DMS153 treated with DMSO at 0.1 percent for 48 hours (cell line): Measurements from ENCODE around the gene HDAC10.

Experiments
- DNase-seq: peaks from one replicate; lab custom pipeline; 2025; ENCODE audit not compliant: unreplicated experiment; lab: John Stamatoyannopoulos, UW

The HDAC10 gene, protein sequence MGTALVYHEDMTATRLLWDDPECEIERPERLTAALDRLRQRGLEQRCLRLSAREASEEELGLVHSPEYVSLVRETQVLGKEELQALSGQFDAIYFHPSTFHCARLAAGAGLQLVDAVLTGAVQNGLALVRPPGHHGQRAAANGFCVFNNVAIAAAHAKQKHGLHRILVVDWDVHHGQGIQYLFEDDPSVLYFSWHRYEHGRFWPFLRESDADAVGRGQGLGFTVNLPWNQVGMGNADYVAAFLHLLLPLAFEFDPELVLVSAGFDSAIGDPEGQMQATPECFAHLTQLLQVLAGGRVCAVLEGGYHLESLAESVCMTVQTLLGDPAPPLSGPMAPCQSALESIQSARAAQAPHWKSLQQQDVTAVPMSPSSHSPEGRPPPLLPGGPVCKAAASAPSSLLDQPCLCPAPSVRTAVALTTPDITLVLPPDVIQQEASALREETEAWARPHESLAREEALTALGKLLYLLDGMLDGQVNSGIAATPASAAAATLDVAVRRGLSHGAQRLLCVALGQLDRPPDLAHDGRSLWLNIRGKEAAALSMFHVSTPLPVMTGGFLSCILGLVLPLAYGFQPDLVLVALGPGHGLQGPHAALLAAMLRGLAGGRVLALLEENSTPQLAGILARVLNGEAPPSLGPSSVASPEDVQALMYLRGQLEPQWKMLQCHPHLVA

GRCh38 chr22:50250555-50251476, at the start of gene HDAC10:
Gene HDAC10, minus strand, starts transcription at chr22:50251265. Its CDS starts 233 bp downstream, at chr22:50251032.
- DNase-seq, result peak; percentile 58

DNA sequence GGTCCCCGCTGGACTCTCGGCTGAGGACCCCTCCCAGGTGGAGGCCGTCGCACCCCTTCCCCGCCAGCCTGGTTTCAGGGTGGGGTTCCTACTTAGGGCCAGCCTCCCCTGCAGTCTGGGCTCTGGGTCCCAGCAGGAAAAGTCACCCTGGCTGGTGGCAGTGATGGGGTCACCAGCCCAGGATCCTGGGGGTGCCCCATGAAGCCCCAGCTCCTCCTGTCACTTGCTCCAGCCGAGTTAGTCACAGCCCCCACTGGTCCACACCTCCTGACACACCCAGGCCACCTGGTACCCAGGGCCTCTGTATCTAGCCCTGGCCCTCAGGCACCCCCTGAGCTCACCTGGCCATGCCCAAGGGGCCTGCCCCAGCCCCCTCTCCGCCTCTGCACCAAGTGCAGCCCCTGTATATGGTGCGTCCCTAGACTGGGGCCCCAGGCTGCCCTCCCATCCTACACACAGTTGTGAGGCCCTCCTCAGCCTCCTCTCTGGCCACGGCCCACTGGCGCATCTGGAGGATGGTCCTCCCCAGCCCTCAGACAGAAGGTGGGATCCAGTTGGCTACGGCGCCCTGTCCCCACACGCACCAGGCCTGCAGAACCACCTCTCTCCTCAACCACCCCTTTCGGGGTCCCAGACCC, 49.7 kb upstream of the HDAC10 start:
- DNase-seq, result no peak

DNA sequence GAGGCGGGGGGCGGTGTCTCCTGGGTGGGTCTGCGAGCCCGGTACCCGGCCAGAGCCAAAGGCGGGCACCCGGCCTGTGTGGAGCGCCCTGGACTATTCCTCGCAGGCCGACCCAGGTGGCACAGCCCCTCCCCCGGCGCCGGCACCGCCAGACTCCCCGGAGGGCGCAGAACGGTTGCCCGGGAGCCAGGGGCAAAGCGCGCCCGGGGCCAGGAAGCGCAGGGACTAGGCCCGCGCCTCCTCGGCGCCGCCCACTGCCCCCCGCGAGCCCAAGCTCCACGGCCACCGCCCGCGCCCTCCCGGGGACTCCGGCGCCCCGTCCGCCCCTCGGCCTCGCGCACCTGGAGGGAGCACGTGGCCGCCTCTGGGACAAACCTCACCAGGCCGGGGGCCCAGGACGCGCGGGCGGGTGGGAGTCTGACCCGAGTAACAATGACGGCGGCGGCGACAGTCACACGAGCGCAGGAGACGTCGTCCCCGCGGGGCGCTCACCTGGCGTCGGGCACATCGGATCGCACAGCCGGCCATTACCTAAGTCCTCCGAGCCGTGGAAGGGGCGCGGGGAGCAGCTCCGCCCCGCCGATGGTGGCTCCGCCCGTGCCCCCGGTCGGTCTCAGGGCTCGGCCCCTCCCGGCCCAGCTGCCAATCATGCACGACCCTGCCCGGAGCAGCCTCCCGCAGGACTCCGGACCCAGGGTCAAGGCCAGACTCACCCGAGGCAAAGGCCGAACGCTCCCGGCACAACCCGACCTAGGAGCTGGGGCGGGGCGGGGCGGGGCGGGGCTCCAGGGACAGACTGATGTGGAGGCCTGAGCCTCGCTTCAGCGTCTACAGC, 48.9 kb upstream of the HDAC10 start:
- DNase-seq, result no peak

DNA sequence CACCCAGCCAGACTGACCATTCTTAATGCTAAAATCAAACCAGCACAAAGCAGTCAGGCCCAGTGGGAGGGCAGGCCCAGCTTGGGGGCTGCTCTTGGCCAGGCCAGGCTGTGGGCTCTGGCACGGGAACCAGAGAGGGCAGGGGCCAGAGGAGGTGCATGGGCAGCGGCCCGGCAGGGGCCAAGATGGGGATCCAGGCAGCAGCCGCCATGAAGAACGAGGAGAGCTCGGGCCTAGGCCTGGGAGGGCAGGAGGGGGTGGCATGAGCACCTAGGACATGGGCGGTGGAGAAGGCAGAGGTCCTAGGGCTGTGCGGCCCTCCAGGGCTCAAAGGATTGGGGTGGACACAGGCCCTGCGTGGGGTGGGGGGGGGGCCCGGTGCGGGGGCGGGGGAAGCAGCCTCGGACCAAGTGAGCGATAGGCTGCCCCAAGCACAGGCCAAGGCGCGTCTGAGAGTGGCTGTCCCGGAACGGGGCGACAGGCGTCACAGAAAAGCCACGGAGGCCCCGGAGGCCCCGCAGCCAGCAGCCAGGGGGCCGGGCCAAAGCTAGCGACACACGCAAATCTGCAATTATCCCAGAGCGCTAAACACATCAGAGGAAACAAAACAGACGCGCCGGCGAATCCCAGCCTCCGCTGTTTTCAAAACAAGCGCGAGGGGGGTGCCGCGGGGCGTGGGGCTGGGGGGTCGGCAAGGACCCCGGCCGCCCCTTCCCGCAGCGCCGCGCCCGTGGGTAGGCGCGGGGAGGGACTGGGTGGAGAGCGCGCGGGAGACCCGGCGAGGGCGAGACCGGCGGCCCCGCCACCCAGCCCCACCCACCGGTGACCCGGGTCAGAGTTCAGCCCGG, 48.1 kb upstream of the HDAC10 start:
- no peak for DNase-seq

DNA sequence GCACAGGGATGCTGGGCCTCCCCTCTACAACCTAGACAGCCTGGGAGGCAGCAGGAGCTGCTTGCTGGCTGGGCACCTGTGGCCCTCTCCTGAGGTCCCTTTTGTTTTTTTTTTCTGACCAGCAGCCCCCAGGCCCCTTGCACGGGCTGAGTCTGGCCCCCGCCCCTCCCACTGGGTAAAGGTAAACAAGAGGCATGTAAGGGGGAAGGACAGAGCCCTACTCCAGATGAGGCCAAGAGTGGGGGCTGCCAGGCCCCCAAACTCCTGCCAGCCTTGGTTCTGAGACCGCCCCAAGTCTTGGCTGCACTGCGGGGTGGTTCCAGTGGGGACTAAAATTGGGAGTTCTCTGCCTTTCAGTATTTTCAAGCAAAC, 47.2 kb upstream of the HDAC10 start:
- no peak for DNase-seq

DNA sequence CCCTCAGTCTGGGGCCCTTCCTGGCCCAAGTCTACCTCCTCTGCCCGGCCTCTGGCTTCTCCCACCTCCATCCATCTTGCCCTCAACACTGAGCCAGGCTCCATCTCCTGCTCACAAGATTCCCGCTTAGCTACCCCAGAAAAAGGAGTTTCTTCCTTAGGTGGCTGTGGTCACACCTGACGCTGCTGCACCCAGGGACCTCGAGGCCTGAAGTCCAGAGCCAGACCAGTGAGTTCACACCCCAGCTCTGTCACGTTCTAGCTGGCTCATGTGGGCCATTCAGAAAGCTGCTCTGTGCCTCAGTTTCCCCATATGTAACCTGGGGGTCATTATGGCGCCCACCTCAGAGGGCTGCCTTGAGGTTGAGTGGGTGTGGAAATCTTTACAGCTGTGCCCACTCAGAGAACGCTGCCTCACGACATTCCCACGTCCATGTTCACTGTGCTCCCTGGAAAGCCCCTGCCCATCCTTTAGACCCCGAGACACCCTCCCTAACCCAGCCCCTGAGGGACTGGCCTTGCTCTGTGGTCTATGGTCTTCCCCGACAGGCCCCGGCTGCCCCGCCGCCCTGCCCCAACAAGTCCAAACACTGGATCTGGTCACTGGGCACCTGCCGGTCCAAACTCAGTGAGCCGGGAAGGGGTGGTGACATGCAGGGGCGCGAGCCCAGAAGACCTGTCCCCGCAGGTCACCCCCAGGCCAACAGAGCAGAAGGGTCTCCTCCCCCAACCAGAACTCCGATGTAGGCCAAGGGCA, 46.6 kb upstream of the HDAC10 start:
- no peak for DNase-seq

GRCh38 chr22:50296658-50297490, 45.8 kb upstream of the HDAC10 start:
- no peak for DNase-seq

GRCh38 chr22:50294319-50294656, 43.2 kb upstream of the HDAC10 start:
- DNase-seq, result no peak

GRCh38 chr22:50293441-50294318, 42.6 kb upstream of the HDAC10 start:
- no peak for DNase-seq

DNA sequence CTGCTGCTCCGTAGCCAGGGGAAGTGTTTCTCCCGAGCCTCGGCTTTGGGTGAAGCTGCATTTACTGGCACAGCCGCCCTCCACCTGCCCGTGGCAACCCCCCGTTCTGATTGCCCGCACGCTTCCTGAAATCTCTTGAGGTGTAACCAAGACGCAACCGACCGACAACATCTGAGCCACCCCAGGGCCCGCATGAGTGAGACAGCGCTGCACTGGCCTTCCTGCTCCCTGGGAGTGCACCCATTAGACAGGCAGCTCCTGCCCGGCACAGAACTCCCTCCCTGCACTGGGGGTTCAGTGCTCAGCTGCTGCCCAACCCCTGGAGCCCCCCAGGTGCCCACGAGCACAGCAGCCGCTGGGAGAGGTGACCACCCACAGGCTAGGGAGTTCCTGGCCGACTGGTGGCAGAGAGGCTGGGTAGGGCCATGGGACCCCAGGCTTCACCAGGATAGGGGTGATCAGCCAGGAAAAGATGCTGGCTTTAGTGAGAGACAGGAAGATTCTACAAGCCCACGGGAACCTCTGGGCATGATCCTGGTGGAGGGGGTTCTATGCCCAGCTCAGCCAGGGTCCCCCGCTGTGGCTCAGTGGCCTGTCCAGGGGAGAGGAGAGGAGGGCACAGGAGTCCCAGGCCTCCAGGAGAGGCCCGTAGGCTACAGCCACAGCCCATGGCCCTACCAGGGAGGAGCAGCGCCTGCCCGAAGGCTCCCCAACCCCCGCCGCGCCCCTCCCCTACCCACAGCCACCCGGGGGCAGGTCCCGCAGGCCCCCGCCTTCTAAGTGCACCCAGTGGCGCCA, 41.8 kb upstream of the HDAC10 start:
- no peak for DNase-seq

- DNase-seq, result no peak
Observed at GRCh38 chr22:50289942-50290630, 39.0 kb upstream of the HDAC10 start.

- DNase-seq, result no peak
Observed at GRCh38 chr22:50289151-50289941, 38.3 kb upstream of the HDAC10 start.

DNA sequence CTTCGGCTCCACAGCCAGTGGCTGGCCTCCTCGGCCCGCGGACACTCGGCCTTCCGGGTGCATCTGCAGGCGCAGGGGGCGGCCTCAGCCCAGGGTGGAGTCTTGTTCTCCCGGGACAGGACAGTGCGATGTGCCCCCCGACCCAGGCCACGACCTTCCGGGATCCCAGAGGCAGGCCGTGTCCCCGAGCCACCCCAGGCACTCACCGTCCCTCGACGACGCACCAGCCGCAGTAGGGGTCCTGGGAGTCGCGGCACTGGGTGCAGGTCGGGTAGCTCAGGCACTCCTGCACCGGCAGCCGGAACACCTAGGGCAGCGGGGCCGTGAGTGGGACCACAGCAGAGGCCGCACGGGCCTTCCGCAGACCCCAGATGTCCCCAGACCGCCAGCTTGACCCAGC, 36.7 kb upstream of the HDAC10 start:
- DNase-seq, result no peak

GRCh38 chr22:50286701-50287318, 35.7 kb upstream of the HDAC10 start:
- no peak for DNase-seq
